Activated CD4-positive, alpha-beta T cell treated with anti-CD3 and anti-CD28 coated beads, Interleukin-2, amount 50 U/mL, for 16 hours (primary cell): Measurements from ENCODE around the gene BUD31.

Experiments used
- DNase-seq: peaks from one replicate; pipeline ENCODE4 v3.0.0-alpha.2; 2020

Gene BUD31

GRCh38 chr7:99437946-99438572, 29.3 kb downstream of the BUD31 start:
- no peak for DNase-seq

- DNase-seq: peak; percentile 97
These were observed 30.1 kb downstream of the BUD31 start, which contains the start of the genes CPSF4 and PTCD1 for GRCh38 chr7:99438573-99439480. CPSF4 (plus strand) TSS chr7:99438943; CDS start chr7:99439083, 140 bp downstream. PTCD1 (minus strand) TSS chr7:99438798; CDS start chr7:99435242, 3,556 bp downstream.

GRCh38 chr7:99440195-99440594, 31.4 kb downstream of the BUD31 start:
- no peak for DNase-seq

DNA sequence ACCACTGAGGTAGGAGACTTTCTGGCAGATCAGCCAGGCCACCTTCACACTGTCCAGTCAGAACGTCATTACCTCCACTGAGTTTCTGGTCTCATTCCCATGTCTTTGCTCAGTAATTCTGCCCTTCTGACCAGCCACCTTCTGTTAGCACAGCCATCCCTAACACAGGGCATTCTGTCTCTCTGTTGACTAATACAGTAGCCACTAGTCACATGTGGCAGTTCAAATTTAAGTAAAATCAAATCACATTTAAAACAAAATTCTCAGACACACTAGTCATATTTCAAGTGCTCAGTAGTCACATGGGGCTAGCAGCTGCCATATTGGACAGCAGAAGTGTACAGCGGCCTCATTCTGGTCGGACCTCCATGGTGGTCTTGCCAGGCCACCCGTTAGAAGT, 37.3 kb downstream of the BUD31 start:
- no peak for DNase-seq

DNA sequence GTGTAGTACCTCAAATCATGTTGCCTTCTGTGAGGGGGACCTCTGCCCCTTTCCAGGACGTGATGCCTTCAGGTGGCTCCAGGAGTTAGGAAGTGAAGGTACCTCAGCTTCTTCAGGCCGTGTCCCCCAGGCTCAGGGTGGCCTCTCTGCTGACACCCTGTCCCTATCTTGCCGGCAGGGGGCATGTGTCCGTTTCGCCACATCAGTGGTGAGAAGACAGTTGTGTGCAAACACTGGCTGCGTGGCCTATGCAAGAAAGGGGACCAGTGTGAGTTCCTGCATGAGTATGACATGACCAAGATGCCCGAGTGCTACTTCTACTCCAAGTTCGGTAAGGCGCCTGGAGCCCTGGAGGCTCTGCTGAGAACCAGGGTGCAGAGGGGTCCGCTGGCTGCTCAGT, 39.2 kb downstream of the BUD31 start:
- DNase-seq: no peak

GRCh38 chr7:99448855-99449254, 40.1 kb downstream of the BUD31 start:
- DNase-seq: no peak

DNA sequence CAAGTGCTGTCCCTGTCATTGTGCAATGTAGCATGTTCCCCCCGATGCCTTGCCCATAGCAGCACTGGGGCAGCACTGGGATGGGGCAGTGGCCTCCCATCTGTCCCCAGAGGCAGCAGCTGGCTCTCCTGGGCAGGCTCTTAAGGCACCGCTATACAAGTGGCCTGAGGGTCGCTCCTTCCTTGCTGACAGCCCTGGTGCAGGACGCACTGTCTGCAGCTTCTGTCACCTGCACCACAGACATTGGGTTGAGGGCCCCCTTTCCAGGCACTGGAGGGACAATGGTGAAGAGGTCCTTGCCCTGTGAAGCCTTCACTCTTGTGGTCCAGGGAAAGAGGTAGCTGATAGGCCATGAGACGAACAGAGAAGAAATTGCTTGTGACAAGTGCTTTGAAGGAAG, 40.6 kb downstream of the BUD31 start:
- DNase-seq: no peak

- no peak for DNase-seq
These were observed 43.2 kb downstream of the BUD31 start for GRCh38 chr7:99451936-99452335.

GRCh38 chr7:99452541-99452940, 43.8 kb downstream of the BUD31 start:
- DNase-seq: no peak

GRCh38 chr7:99453105-99453504, 44.3 kb downstream of the BUD31 start:
- DNase-seq: no peak

DNA sequence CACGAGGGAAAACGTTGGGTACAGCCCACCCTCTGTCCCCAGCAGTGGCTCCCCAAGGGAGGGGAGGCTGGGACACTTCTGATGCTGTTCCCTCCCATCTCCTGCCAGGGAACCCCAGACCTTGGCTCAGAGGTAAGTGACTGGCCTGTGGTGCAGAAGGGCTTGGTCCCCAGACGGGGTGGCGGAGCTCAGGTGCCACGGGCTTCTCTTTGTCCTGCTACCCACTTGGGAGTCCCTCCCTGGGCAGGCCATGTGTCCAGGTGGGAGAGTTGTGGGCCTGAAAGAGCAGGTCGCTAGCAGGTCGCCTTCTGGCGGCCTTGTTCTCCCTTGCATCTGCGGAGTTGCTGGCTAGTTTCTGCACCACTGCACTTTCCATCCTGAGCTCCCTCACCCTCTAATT, 47.1 kb downstream of the BUD31 start:
- no peak for DNase-seq

DNA sequence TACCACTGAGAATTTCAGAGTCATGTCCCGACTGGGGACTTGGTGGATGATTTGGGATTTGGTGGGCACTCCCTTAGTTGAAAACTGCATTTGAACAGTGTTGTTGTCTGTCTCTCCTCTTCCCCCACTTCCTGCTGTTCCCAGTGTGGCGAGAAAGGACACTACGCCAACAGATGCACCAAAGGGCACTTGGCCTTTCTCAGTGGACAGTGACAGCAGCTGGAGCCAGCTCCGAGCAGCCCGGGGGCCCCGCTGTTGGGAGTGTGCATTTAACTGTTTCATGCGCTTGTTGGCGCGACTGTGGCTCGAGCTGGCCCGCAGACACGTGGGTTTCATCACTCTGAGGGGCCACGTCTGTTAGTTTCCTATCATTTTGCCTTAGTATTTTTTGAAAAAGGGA, 47.5 kb downstream of the BUD31 start:
- no peak for DNase-seq

- DNase-seq: no peak
These were observed 48.4 kb downstream of the BUD31 start for GRCh38 chr7:99457050-99457649.

GRCh38 chr7:99457650-99458493, 49.1 kb downstream of the BUD31 start:
- DNase-seq: no peak

DNA sequence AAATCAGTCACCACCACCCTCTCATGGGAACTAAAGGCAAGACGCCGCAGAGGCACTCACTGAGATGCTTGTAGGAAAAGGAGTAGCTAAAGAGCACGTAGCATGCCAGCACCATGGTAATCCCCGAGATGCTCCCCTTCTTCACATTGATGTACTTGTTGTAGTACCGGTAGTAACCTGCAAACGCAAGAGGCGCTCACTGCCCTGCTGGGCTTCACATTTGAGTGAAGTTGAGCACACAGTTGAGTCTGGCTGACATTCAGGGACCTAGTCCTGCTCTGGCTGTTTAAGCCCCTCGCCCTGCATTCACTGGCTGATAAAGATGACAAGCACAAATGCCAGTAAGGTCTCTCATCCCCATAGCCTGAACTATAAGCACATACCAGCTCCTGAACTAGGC, 50.3 kb downstream of the BUD31 start:
- DNase-seq: peak; percentile 48

DNA sequence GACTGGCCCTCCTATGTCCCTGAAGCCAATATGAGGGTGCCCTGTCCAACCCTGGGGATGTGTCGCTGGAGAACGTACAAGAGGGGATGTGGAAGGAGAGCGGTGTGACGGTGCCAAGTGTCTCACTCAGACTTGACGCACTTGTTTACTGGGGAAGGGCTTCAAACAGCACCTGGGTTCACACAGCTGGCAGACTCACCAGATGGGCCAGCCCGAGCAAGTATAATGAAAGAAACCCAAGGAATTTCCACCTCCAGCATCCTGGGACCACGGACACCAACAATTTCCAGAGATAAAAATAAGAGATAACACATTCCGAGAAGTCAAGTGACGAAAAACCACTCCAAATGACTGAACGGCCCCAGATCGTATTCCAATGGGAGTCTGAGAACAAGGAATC, 51.9 kb downstream of the BUD31 start:
- no peak for DNase-seq

DNA sequence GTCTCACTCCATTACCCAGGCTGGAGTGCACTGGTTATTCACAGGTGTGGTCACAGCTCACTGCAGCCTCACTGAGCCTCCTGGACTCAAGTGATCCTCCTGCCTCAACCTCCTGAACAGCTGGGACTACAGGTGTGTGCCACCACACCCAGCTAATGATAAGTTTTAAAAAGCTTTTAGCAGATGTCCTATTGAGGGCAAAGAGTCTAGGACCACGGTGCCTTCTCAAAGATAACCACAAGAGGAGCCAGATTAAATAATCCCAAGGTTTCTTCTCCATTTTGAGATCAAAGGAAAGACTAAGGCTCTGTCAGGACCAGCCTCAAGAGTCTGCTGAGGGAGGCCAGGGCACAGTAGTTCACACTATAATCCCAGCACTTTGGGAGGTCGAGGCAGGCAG, 52.5 kb downstream of the BUD31 start:
- no peak for DNase-seq

GRCh38 chr7:99465421-99465768, 56.6 kb downstream of the BUD31 start:
- no peak for DNase-seq

- DNase-seq: no peak
These were observed 59.7 kb downstream of the BUD31 start for GRCh38 chr7:99468336-99468918.
